Heart right ventricle (tissue), 16 donors: ENCODE measurements around the gene OOSP3. TPM values are rescaled to one million over a fixed set of nuclear protein-coding genes. Genes with fewer than 3 reads are reported as not detected.
A peak's percentile ranks its signal among the peaks of the same experiment; 100 is the strongest.
"Not testable (repeated sequence)": the region's sequence is repeated elsewhere in the genome, so short reads cannot be mapped to it uniquely, and the experiment has no call there.

Source experiments
- ATAC-seq, 8 donors: fragments of 200-7000 bp; cut with Tn5 transposase; one replicate each; pipeline ENCODE4 v1.9.1; 2020; ENCODE audit warnings: mild to moderate bottlenecking in 8 of 8, moderate library complexity in 8 of 8, moderate number of reproducible peaks in 1 of 8
- DNase-seq, 2 donors: peaks; one replicate each; pipeline ENCODE4 v3.0.0-alpha.2; 2020
- H3K27ac ChIP-seq, 10 donors: fragments of 200-600 bp; sonication (generic) in 2 of 10; one replicate each; pipeline versions ENCODE4 v1.5.0 to v1.8.0; 2020 to 2022; ENCODE audit warnings: mild to moderate bottlenecking in 3 of 10
- H3K27me3 ChIP-seq, 7 donors: fragments of 200-600 bp; one replicate each; pipeline ENCODE4 v1.8.0; 2021 to 2022; ENCODE audit warnings: mild to moderate bottlenecking in 2 of 7
- H3K36me3 ChIP-seq, 9 donors: fragments of 200-600 bp; sonication (generic) in 1 of 9; one replicate each; pipeline versions ENCODE4 v1.5.0 to v1.8.0; 2020 to 2022; ENCODE audit warnings: mild to moderate bottlenecking in 2 of 9
- H3K4me1 ChIP-seq, 9 donors: fragments of 200-600 bp; sonication (generic) in 1 of 9; one replicate each; pipeline versions ENCODE4 v1.5.0 to v1.8.0; 2020 to 2022; ENCODE audit warnings: mild to moderate bottlenecking in 4 of 9
- H3K4me3 ChIP-seq, 10 donors: fragments of 200-600 bp; sonication (generic) in 2 of 10; one replicate each; pipeline versions ENCODE4 v1.5.0 to v1.8.0; 2020 to 2022; ENCODE audit warnings: mild to moderate bottlenecking in 7 of 10, moderate library complexity in 2 of 10
- H3K9me3 ChIP-seq, 11 donors: fragments of 200-600 bp in 10 of 11; sonication (generic) in 2 of 11; one replicate each; pipeline versions ENCODE4 v1.5.0 to v1.8.0; 2013 to 2022; ENCODE audit warnings: mild to moderate bottlenecking in 2 of 11, control low read depth in 1 of 11, moderate library complexity in 1 of 11
- CTCF ChIP-seq, 9 donors: fragments of 200-600 bp; sonication (generic) in 2 of 9; IDR thresholded peaks; one replicate each; pipeline versions ENCODE4 v1.5.0 to v1.8.0; 2021 to 2022; ENCODE audit warnings: antibody characterized with exemption in 9 of 9, mild to moderate bottlenecking in 5 of 9, moderate library complexity in 1 of 9
- WGBS, 2 donors: extraction: QIAGEN DNeasy Blood & Tissue Kit; methylation state at CpG; one replicate each; pipeline ENCODE4 v1.1.7; 2013; ENCODE audit warnings: inconsistent platforms in 1 of 2; 5-methylcytosine and 5-hydroxymethylcytosine counted together
- intact Hi-C, 10 donors: fragments of 100-400 bp; cut with DNase I; formaldehyde crosslinking; loops; one replicate each; pipeline versions ENCODE4 v1.11.1 to v1.14.2; 2022
- polyA plus RNA-seq, 2 donors: library from polyadenylated mRNA; stranded (reverse); fragments of 200-250 nt; gene quantifications; one replicate each; pipeline ENCODE4 v1.2.3, GENCODE V29; 2013
- total RNA-seq, 10 donors: library from RNA; stranded (reverse); fragmentation: NEBNext Ultra II Directional in 3 of 10; extraction: Animal tissue kit (Norgen Biotek cat#: 25700) in 3 of 10; gene quantifications; one replicate each; pipeline versions ENCODE4 v1.2.1 to v1.2.4, GENCODE V29; 2021 to 2023
- donor health status: Arrhythmogenic right ventricular cardiomyopathy.
- donor health status: ischemic (EF 13 %, LVEDD 7.1; RV severe dilation, severe dysfunction).
- donor health status: healthy with polysubstance abuse.
- donor health status: DM: no; HTN: yes; CAD: no.
- donor health status: DM: no; HTN: no; CAD: no.
- donor health status: ischemic (EF 25% LVEDD 6.9; RV normal size, moderate dysfunction).
- donor health status: ischemic (EF 25% LVEDD 5.7; RV mildly dilated, moderate dysfunction).
- donor health status: healthy.
- donor health status: DM: yes; HTN: yes; CAD: no.
- donor health status: Ischemic cardiomyopathy.
- donor health status: ischemic (EF 35%, LVEDD 5.7; RV mildly dilated, moderate dysfunction).
- donor health status: nonischemic (EF 11% LVEDD 7.7; RV severe dilation, severe dysfunction).
- donor health status: DM: yes; HTN: yes; CAD: no.
- donor health status: PGD.
- donor health status: ischemic (EF 29% LVEDD 5.4; RV normal size, mild dysfunction).
- donor health status: nonischemic (EF 23%, LVEDD 6.1; RV moderate dilation, normal function).

Gene OOSP3
- total and polyA plus RNA-seq, 12 donors, result not detected

- Histone ChIP-seq H3K4me3 (no peak overlapping the region), H3K36me3 (no peaks in the 10 kb centered on the region), H3K27ac (no peak overlapping the region), H3K4me1 (peaks cover 0 to 13% (median 0%) of the 10 kb centered on the region in 9 donors), H3K27me3 (peaks cover 0 to 3% (median 0%) of the 10 kb centered on the region in 7 donors), H3K9me3 (no peaks in the 10 kb centered on the region)
- intact Hi-C loops, result loop anchor here in 1 of 10 donors (10.0 kb wide), 1 partner anchor 74 kb away; no protein-coding TSS in a partner anchor
- DNase-seq (no peak), ATAC-seq (no peak)
- 83% methylated on average over 7 of the region's 7 CpGs for WGBS, 2 donors
- no peak for TF ChIP-seq CTCF (IDR thresholded peaks at IDR 0.05)
Measured at GRCh38 chr11:59898650-59899049, 20.1 kb downstream of the OOSP3 start.

DNA sequence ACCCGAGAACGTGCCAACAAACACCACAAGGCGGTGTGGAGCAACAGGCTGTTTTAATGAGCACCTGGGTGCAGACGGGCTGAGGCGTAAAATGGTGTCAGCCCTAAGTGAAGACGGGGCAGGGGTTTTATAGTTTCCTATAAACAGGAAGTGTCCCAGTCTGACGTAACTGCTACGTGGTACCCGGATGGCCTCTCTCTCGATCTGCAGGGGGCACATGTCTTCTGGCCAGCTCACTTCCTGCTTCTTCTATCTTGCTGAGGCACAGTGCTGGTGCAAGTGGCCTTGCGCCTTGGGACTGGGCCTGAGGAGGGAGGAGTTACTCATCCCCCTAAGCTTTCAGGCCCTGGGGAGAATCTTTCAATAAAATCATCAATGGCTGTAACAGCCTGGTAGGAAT lies 20.9 kb downstream of the OOSP3 start:
- no peak for TF ChIP-seq CTCF (IDR thresholded peaks at IDR 0.05)
- Histone ChIP-seq H3K27me3 (no peaks in the 10 kb centered on the region), H3K36me3 (no peaks in the 10 kb centered on the region), H3K4me3 (no peak overlapping the region), H3K9me3 (no peaks in the 10 kb centered on the region), H3K4me1 (peaks cover 0 to 13% (median 0%) of the 10 kb centered on the region in 9 donors), H3K27ac (no peak overlapping the region)
- 78 to 87% methylated on average over 11 of the region's 11 CpGs for WGBS, 2 donors
- ATAC-seq (no peak), DNase-seq (no peak)
- intact Hi-C loops, result loop anchor here in 1 of 10 donors (10.0 kb wide), 1 partner anchor 75 kb away; no protein-coding TSS in a partner anchor

DNA sequence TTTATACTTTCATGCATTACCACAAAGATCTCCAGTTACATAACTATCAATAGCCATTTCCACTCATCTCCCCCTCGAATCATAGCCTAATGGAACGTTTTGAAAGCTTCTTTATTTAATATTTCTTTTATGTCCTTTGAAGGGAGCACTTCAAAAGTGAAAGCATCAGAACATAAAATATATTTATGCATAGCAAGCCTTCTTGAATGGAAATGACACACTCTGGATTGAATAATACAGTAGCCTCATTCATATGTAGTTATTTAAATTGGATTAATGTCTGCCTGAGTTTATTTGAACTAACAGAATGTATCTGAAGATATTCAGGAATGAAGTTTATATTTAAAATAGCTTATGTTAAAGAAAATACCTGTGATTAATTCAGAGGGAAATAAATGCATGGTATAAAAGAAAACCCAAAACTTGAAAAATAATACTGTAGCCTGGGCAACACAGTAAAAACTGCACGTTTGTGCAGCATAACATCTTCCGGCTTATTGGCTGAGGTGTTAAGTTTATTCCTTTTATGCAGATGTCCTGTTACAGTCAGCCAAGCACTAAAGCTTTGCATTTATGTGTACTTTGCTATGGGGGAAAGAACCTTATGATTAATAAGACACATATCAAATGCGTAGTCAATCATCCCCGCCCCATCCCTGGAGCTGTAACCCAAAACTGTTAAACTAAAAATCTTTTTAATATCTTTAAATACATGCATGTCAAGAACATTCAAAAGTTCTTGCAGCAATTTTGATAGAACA lies 22.0 kb downstream of the OOSP3 start:
- intact Hi-C loops, result no loop called here
- DNase-seq (no peak), ATAC-seq (no peak)
- 78 to 83% methylated on average over 6 of the region's 6 CpGs for WGBS, 2 donors
- H3K27me3 ChIP-seq, result no peaks in the 10 kb centered on the region
- TF ChIP-seq CTCF (IDR thresholded peaks at IDR 0.05), result no peak
- H3K4me3 ChIP-seq, result no peak overlapping the region
- peak overlapping the region in 1 of 10 donors; percentile 26 for H3K27ac ChIP-seq
- no peaks in the 10 kb centered on the region for H3K9me3 ChIP-seq
- no peaks in the 10 kb centered on the region for H3K36me3 ChIP-seq
- peaks cover 0 to 13% (median 0%) of the 10 kb centered on the region in 9 donors for H3K4me1 ChIP-seq

DNA sequence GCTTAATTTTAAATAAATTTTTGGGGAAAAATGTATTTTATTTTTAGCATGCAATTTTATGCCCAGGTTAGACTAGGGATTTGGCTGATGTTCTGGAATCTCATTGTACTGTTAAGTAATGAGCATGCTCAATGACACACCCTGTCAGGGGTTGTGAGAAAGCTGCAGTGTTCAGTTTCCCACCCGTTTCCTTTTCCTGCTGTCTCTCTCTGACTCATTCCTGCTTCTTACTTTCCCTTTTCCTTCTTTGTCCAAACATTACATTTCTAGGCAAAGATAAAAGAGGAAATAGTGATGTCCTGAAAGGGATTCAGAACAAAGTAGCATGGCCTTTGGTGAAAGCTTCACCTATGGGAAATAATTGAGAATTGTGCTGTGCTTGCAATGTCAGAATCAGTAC lies 22.7 kb downstream of the OOSP3 start:
- Histone ChIP-seq H3K9me3 (no peaks in the 10 kb centered on the region), H3K4me3 (no peak overlapping the region), H3K4me1 (peaks cover 0 to 13% (median 0%) of the 10 kb centered on the region in 9 donors), H3K36me3 (no peaks in the 10 kb centered on the region), H3K27me3 (no peaks in the 10 kb centered on the region), H3K27ac (peak overlapping the region in 5 of 10 donors; percentile 24 to 66 (median 27))
- no peak for TF ChIP-seq CTCF (IDR thresholded peaks at IDR 0.05)
- ATAC-seq (peak in 7 of 8 donors; percentile 29 to 88 (median 72)), DNase-seq (peak in 1 of 2 donors; percentile 41)
- 20 to 42% methylated on average over 1 of the region's 1 CpG for WGBS, 2 donors
- intact Hi-C loops, result no loop called here

- ATAC-seq, H3K36me3 ChIP-seq, H3K27ac ChIP-seq, H3K4me3 ChIP-seq, intact Hi-C loops, DNase-seq, H3K9me3 ChIP-seq, H3K27me3 ChIP-seq: not testable (repeated sequence)
- peaks cover 0 to 13% (median 0%) of the 10 kb centered on the region in 9 donors for H3K4me1 ChIP-seq
- WGBS, 2 donors, result 82 to 96% methylated on average over 2 of the region's 2 CpGs
Measured at GRCh38 chr11:59903569-59903968, 25.0 kb downstream of the OOSP3 start.
